ENCODE data around the gene ARRDC4. TPM values are rescaled to one million over a fixed set of nuclear protein-coding genes. Genes with fewer than 3 reads are reported as not detected.
A peak's percentile ranks its signal among the peaks of the same experiment; 100 is the strongest.
"Not testable (repeated sequence)": the region's sequence is repeated elsewhere in the genome, so short reads cannot be mapped to it uniquely, and the experiment has no call there.

The ARRDC4 gene
- total RNA-seq, 1 donor from 2014 or later: 28.3 TPM

DNA sequence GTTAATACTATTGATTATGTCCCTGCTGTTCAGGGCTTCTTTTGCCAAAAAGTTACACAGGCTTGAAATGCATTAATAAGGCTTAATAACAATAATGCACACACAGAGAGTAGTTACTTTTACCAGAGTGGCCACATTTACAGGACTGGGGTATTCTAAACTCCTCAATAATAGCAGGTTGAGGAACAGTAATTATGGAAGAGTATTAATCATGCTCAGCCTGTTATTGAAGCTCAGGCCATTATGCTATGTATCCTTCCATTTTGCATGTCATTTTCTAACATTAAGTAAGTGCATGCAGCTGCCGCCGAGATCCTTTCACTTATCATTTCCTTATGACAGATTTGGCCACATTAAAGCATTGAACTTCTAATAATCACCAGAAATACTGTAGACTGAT lies 5.7 kb downstream of the ARRDC4 start:
- DNase-seq (ENCODE audit: low spot score): no peak

DNA sequence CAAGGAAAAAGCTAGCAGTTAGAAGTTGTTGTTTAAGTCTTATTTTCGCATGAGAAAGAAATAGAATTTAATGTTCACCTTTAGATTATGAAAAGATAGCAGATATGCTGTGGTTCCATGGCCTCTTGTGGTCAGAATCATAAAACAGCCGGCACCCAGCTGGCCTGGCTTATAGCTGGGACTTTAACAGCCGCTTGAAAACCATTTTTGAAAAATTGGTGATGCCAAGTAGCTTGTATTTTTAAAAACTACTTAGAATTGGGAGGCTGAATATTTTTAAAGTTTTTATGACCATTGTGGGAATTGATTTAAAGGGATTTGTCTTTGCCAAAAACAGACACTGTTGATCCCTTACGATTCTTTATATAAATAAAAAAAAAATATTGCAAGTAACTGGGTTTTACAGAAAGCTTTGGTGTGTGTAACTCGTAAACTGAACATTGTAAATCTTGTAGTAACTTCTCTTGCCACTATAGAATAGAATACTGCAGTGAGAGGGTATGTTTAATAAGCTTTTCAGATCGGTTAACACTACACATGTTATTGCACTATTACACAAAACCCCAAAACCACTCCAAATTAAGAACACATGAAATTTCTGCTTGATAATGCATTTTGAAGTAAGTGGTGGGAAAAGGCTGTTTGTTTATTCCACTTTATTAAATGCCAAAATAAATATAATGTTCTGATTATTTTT lies 6.6 kb downstream of the ARRDC4 start:
- DNase-seq (ENCODE audit: low spot score): no peak

DNA sequence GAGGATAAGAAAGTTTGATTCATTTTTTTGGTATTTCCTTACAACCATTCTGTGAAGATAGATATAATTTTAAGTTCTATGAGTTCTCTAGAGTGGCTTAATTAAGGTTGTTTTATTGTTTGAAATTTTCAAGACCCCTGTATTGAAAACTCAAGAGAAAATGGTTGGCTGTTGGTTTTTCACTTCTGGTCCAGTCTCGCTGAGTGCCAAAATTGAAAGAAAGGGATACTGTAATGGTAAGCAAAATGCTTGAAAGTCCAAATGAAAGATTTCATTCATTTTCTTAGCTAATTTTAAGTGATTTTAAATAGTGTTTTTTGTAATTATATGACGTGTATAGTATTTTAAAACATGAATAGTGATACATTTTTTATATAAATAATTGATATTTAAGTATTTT lies 7.4 kb downstream of the ARRDC4 start:
- DNase-seq (ENCODE audit: low spot score): no peak

DNA sequence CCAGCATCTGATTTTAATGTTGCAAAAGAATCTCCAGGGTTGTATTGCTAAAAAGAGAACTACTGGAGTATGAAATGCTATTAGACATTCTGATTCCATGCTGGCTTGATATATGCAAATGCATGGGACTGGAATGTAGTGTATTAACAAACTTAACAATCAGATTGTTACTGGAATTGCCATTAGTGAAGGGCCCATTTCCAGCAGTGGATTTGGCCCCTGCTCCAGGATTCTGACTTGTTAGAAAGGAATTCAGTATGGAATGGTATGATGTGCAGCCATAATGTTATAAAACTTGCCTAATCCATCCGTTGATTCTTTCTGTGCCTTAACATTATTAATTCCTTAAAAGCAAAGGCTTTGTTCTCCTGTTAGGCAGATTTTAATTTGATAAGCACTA lies 7.9 kb downstream of the ARRDC4 start:
- no peak for DNase-seq (ENCODE audit: low spot score)

DNA sequence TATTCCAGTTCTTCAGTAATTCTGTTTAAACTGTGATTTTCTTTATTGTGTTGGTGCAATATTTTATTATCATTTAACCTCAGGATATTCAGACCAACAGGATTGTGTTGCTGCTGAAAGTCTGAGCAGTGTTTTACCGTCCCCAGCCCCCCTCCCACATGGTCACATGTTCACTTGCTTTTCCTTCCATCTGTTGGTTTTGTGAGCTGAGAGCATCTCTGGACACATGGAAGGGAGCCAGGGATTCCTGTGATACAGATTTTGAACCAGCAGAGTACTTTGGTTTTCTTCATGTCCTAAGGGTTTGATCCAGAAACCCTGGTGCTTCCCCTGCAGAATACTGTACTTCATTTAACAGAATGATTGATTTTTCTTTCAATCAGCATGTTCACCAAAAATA lies 11.9 kb downstream of the ARRDC4 start:
- no peak for DNase-seq (ENCODE audit: low spot score)

DNA sequence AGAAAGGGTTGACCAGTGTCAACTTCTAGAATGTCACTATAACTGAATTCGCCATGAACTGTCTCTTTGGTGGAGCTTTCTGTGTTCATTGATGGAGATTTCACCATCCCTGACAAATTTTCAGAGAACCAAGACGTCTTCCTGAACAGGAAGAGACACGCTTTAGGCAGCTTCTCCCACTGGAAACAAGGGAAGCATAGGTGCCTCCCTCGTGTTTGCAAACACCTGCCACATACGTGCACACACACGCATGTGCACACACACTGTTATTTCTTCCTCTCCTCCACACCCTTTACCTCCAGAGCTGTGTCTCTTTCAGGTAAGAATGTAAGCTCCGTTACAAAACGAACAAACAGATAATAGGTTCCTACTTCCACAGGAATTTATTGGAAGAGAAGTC lies 15.6 kb downstream of the ARRDC4 start:
- no peak for DNase-seq (ENCODE audit: low spot score)

DNA sequence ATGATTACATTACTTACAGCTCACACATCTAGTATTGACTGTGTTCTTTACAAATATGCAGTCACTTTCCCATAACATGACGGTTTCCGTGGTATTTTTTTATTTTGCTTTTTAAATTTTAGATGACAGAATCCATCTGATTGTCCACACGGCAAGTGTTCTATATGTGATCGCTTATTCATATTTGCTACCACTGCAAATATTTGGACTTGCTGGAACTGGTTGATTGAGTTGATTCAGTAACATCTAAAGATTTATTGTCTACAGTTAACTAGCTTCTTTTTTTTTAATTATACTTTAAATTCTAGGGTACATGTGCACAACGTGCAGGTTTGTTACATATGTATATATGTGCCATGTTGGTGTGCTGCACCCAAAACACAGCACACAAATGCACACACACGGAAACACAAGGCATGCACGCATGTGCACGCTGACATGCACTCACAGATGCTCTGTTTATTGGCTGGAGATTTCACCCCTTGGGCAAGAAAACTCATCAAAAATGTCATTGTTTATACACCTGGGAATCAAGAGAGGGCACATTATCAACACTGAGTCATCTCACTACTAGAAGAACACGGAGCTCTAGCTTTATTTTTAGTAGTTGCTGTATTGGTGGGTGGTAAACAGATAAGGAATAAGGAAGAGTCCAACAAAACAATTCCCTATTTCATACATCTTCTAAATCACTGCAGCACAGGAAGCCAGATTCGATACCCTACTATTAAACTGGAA lies 16.4 kb downstream of the ARRDC4 start:
- DNase-seq (ENCODE audit: low spot score): no peak

DNA sequence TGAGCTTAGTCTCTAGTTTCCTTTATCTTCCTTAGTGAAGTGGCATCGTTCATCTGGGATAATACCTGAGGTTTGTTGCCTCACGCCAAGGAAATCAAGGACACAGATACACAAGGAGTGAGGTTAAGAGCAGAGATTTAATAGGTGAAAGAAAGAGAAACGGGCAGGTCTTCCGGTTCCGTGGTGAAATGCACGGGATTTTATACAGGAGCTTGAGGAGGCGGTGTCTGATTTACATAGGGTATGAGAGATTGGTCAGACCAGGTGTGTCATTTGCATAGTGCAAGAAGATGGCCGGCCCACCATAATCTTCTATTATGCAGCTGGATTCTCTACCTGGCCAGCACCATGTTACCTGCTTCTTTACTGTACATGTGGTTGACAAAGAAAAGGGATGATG lies 17.2 kb downstream of the ARRDC4 start:
- peak; percentile 49 for DNase-seq (ENCODE audit: low spot score)

DNA sequence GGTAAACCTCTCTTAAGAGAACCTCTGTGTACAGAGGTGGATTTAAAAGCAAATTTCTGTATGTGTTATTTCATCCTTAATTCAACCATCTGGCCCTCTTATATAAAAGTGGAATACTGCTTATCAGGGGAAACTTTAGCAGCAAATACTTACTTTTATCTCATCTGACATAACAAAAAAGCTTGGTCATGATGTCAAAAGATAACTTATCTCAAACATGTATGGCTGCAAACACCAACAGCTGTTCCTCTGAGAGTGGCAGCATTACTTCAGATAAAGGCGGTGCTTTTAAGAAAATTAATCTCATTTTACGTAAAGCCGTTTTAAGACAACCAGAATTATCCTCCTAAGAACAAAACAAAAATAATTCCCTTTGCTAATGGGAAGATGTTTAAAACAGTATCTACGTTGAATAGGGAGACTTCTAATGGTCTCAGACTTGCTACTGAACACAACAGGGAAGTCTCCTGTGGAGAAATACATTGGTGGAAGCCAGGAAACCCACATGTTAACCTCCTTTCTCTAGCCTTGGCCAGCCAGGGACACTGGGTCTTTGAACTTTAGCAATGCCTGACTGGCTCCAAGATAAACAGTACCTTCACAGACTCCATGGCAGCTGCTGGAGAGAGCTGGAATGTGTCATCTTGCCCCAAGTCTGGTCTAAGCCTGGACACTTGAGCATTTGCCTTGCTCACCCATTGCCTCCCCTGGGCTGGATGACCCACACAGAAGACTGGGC lies 18.1 kb downstream of the ARRDC4 start:
- DNase-seq (ENCODE audit: low spot score): peak; percentile 58

DNA sequence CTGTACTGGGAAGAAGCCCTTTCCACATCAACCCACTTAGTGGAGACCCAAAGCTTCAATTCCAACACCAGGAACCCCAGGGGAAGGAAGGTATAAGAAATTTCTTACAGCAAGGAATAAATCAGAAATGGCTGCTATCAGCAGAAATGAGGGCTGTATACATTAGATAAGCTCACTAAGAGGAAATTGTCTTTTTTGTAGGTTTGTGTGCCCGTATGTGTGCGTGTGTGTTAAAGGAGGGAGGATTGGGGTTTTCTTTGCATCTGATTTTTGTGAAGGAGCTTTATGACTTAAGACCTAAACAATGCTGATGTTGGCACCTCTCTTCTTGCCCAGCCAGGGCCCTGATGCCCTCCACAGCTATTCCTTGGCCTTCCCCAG lies 18.6 kb downstream of the ARRDC4 start:
- no peak for DNase-seq (ENCODE audit: low spot score)

DNA sequence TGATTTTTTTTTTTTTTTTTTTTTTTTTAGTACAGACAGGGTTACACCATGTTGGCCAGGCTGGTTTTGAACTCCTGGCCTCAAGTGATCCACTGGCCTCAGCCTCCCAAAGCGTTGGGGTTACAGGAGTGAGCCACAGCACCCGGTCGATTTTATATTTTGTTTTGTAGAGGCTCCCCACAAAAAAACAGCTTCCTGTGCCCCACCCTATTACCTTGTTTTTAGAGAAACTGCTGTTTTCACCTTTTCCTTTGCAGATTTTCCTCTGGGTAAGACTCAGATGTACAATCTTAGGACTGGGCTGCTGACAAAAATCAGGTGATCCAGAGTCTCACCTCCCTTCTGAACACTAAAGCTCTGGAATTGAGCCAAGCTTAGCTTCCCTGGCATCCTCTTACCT lies 20.6 kb downstream of the ARRDC4 start:
- no peak for DNase-seq (ENCODE audit: low spot score)

DNA sequence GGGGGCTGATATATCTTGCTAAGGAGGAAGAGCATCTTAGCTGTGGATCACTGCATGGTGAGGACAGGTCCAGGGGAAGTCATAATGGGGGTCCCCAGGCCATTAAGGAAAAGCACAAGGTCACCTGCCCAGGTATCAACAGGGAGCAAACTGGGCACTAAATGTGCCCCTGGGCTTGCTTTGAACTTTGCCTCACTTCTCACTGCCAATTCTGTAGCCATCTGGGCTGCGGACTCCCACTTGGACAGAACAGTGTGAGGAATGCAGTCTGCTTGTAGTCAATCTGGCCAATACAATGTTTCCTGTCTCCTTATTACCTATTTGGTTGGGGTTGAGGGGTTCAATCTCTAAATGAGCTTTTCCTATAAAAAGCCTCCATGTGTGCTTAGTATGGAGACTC lies 21.3 kb downstream of the ARRDC4 start:
- no peak for DNase-seq (ENCODE audit: low spot score)

DNA sequence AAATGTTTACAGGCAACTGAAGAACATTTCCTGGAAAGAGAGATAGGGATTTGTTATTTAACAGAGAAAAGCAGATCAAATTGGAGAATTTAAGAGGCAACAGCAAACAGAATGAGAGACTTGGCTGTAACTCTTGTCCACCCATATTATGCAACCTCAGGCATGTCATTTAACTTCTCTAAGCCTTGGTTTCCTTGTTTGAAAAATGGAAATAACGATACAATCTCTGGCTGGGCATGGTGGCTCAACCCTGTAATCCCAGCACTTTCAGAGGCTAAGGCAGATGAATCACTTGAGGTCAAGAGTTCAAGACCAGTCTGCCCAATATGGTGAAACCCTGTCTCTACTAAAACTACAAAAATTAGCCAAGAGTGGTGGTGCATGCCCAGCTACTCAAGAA lies 23.7 kb downstream of the ARRDC4 start:
- DNase-seq (ENCODE audit: low spot score): no peak

DNA sequence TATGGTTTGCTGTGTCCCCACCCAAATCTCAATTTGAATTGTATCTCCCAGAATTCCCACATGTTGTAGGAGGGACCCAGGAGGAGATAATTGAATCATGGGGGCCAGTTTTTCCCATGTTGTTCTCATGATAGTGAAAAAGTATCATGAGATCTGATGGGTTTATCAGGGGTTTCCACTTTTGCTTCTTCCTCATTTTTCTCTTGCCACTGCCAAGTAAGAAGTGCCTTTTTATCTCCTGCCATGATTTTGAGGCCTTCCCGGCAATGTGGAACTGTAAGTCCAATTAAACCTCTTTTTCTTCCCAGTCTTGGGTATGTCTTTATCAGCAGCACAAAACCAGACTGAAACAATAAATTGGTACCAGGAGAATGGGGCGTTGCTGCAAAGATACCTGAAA lies 25.5 kb downstream of the ARRDC4 start:
- not testable (repeated sequence) for DNase-seq (ENCODE audit: low spot score)

DNA sequence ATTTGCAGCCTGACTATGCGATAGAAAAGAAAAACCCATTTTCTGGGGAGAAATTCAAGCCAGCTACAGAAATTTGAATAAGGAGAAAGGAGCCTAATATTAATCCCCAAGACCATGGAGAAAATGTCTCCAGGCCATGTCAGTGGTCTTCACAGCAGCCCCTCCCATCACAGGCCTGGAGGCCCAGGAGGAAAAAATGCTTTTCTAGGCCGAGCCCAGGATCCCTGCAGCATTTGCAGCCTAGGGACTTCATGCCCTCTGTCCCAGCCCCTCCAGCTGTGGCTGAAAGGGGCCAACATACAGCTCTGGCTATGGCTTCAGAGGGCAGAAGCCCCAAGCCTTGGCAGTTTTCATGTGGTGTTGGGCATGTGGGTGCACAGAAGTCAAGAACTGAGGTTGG lies 26.3 kb downstream of the ARRDC4 start:
- DNase-seq (ENCODE audit: low spot score): no peak

DNA sequence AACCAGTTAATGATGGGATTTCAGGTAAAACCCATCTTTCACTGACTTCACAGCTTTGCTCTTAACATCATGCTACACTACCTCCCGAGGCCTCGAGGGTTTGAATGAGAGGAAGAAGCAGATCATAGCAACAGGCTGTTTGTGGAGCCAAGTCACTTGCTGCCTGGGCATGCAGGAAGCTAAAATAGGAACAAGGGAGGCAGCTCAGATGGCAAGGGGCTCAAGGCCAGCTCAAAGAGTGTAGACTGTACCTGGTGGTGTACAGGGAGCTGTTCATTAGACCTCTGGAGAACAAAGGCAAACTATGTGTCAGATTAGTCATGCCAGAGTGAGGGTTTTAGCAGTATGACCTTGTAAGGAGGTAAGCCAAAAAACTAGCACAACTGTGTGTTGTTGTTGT lies 28.8 kb downstream of the ARRDC4 start:
- DNase-seq (ENCODE audit: low spot score): no peak

DNA sequence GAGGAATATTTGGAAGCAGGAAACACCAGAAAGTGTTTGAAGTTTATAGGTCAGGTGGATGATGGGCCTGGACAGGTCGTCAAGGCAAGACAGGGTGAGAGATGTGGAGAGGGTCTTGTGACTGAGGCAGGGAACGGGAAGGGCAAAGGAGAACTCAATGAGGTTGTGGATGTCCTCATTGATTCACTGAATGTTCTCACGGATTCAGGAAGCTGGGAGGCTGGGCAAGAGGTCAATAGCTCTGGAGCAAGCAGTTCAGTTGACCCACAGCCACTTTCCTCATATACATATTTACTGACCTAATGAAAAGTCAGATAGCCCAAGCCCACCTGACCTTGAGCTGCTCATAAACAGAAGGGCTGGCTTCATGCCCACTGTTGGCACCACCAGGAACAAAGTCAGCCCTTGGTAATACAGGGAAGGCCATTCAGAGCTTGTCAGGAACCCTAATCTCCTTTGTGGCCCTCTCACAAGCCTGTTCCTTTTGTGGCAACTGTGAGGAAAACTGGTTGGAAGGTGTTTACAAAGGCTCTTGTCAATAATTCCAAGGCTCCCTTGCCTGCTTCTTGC lies 31.6 kb downstream of the ARRDC4 start:
- peak; percentile 18 for DNase-seq (ENCODE audit: low spot score)

DNA sequence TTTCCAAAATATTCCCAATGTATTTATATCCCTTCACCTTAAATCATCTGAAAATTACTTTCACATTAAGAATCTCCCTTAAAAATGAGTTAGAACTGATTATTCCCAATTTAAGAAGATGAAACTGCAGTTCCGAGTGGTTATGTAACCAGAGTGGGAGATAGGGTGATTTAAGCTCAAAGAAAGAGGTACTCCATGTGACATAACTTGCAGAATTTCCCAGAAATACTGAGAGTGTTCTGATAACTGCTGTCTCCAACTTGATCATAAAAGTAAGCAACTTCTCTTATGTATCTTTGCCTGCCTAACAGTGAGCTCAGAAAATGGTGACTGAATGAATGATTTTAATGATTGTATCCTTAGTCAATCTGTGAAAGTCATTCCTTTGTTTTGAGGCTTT lies 32.3 kb downstream of the ARRDC4 start:
- DNase-seq (ENCODE audit: low spot score): no peak

DNA sequence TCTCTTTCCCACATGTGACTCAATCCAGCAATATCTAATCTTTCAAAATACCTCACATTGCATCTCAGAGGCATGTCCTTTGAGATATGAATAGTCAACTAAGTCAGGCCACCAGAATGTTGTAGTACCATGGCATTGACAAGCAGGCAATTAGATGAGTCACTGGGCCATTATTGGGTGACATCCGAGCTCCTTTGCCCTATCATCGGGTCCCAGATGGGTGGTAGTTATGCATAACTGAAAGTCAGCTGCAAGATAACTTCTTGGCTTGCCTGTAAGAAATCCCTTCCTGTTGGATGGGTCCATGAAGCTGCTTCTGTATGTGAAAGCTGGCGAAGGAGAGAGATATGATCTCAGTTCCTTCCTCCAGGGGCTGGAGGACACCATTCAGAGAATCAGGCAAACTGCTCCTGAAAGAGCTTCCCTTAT lies 32.8 kb downstream of the ARRDC4 start:
- DNase-seq (ENCODE audit: low spot score): peak; percentile 21

DNA sequence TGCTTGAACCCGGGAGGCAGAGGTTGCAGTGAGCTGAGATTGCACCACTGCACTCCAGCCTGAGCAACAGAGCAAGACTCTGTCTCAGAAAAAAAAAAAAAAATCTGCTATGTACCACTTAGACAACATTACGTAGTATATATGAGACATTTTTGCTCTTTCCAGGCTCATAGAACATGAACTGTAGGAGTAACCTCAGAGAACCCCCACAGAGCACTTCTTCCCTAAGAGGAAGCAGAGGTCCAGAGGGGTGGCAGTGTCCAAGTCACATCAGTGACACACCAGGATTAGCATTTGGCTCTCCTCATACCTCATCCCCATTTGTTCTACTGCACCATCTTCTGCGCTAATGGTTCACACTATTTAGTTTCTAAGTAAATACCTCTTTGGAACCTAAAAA lies 33.7 kb downstream of the ARRDC4 start:
- no peak for DNase-seq (ENCODE audit: low spot score)

DNA sequence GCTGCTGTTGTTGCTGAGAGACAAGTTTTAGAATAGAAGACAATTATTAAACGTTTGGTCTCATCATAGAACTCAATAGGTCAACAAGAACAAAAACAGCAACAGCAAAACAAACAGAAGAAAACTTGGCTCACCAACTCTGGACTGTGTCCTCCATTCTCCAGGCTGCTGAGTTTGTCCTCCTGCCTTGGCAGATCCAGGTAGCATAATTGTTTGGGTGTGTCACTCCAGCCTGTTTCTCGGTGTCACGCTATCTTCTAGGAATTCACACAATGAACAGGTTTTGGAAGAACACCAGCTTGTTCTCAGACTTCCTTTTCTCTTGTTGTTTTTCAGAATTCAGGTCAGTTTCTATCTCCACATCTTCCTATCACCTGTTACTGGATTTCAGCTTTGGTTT lies 34.7 kb downstream of the ARRDC4 start:
- peak; percentile 68 for DNase-seq (ENCODE audit: low spot score)

DNA sequence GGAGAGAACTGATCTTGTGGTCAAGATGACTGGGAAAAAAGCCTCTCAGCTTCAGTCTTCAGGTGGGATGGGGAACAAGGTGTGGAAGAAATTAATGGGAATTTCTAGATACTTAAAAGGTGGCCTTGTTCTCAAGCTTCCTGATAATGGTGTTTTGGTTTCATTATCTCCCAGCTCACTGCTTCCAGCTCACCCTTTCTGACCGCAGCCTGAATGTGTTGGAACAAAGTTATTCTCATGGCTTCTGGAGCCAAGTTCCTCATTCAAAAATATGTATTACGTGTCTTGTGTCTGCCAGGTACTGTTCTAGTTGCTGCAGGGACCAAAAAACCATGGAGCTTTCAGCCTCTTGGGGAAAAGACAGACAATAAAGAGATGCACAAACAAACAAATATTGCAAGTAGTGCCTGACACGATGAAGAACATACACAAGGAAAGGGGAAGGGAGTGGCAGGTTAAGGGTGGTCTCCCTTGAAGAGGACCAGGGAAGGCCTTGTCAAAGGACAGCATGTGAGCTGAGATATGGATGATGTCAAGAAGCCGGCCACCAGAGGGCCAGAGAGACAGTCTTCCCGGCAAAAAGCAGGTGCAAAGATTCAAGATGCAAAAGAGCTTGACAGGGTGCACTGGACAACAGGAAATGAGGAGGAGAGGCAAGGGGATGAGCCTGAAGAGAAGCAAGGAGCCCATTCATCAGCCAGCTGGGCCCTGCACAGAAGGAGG lies 35.5 kb downstream of the ARRDC4 start:
- no peak for DNase-seq (ENCODE audit: low spot score)

Measured in mucosa of gallbladder (tissue), 1 donor.